Neural cell (in vitro differentiated cells): ENCODE results near the gene TTLL5. TPM values are rescaled to one million over a fixed set of nuclear protein-coding genes. Genes with fewer than 3 reads are reported as not detected.

ENCODE experiments used
- H2AFZ ChIP-seq: fragments of 200-600, 300-800 bp; sonication (generic), shearing (Covaris generic); 2 replicates; pipeline ENCODE4 v1.6.0; 2014; ENCODE audit warnings: low read depth, mild to moderate bottlenecking, antibody characterized with exemption, low read length, moderate library complexity
- H3F3A ChIP-seq: fragments of 200-600 bp; shearing (Covaris generic); 2 replicates; pipeline ENCODE4 v1.6.1; 2016; ENCODE audit warnings: mild to moderate bottlenecking, moderate library complexity, mixed read lengths, antibody characterized with exemption, low read length; ENCODE audit not compliant: insufficient read depth, poor library complexity, severe bottlenecking
- H3K27ac ChIP-seq: fragments of 200-600, 300-800 bp; sonication (generic), shearing (Covaris generic); 2 replicates; pipeline ENCODE4 v1.5.1; 2014; ENCODE audit warnings: mild to moderate bottlenecking, low read length, moderate library complexity
- H3K27me3 ChIP-seq: fragments of 300-800, 200-600 bp; sonication (generic), shearing (Covaris generic); 2 replicates; pipeline ENCODE4 v1.6.0; 2014; ENCODE audit warnings: mild to moderate bottlenecking, low read depth, low read length, moderate library complexity; ENCODE audit not compliant: insufficient read depth
- H3K36me3 ChIP-seq: fragments of 300-800, 200-600 bp; sonication (generic), shearing (Covaris generic); 2 replicates; pipeline ENCODE4 v1.5.1; 2014; ENCODE audit warnings: mild to moderate bottlenecking, antibody characterized with exemption, low read length, moderate library complexity; ENCODE audit not compliant: insufficient read depth
- H3K4me2 ChIP-seq: fragments of 300-800, 200-600 bp; sonication (generic), shearing (Covaris generic); 2 replicates; pipeline ENCODE4 v1.6.0; 2014; ENCODE audit warnings: mild to moderate bottlenecking, low read length
- H3K4me3 ChIP-seq: fragments of 300-800, 200-600 bp; sonication (generic), shearing (Covaris generic); 2 replicates; pipeline ENCODE4 v1.5.1; 2014; ENCODE audit warnings: mild to moderate bottlenecking, low read length, moderate library complexity
- H3K79me2 ChIP-seq: fragments of 200-600 bp; shearing (Covaris generic); replicated peaks from 2 replicates; pipeline ENCODE4 v1.6.0; 2014; ENCODE audit warnings: mild to moderate bottlenecking, low read length, moderate library complexity; ENCODE audit not compliant: insufficient read depth
- H3K9ac ChIP-seq: fragments of 300-800, 200-600 bp; sonication (generic), shearing (Covaris generic); 2 replicates; pipeline ENCODE4 v1.6.1; 2016; ENCODE audit warnings: mild to moderate bottlenecking, low read length, mixed read lengths
- H3K9me2 ChIP-seq: fragments of 200-600 bp; shearing (Covaris generic); 2 replicates; pipeline ENCODE4 v1.6.1; 2016; ENCODE audit warnings: mild to moderate bottlenecking, low read length, mixed read lengths; ENCODE audit not compliant: insufficient read depth
- H3K9me3 ChIP-seq: fragments of 200-600, 300-800 bp; sonication (generic), shearing (Covaris generic); 2 replicates; pipeline ENCODE4 v1.6.1; 2016; ENCODE audit warnings: mild to moderate bottlenecking, mixed run types, low read length, moderate library complexity, mixed read lengths
- H4K20me1 ChIP-seq: fragments of 200-600 bp; shearing (Covaris generic); 2 replicates; pipeline ENCODE4 v1.6.1; 2016; ENCODE audit warnings: mild to moderate bottlenecking, mixed run types; ENCODE audit not compliant: insufficient read depth
- EP300 ChIP-seq: fragments of 450-650 bp; conservative IDR thresholded peaks from 2 replicates; pipeline ENCODE4 v1.6.1; 2014; ENCODE audit warnings: antibody characterized with exemption, mild to moderate bottlenecking, moderate library complexity; ENCODE audit not compliant: poor library complexity, severe bottlenecking
- EZH2 ChIP-seq: fragments of 200-600, 300-800 bp; shearing (Covaris generic), sonication (generic); IDR thresholded peaks from 2 replicates; pipeline ENCODE4 v1.6.1; 2014; ENCODE audit warnings: antibody characterized with exemption, low read length, borderline replicate concordance, mild to moderate bottlenecking; ENCODE audit not compliant: insufficient read depth, poor library complexity, severe bottlenecking
- MXI1 ChIP-seq: fragments of 450-650 bp; conservative IDR thresholded peaks from 2 replicates; pipeline ENCODE4 v1.6.1; 2014; ENCODE audit warnings: antibody characterized with exemption, mild to moderate bottlenecking; ENCODE audit not compliant: poor library complexity, severe bottlenecking
- POLR2AphosphoS5 ChIP-seq: IDR thresholded peaks from 2 replicates; pipeline ENCODE4 v1.6.1; 2012
- RAD21 ChIP-seq: fragments of 450-650 bp; conservative IDR thresholded peaks from 2 replicates; pipeline ENCODE4 v1.6.1; 2014; ENCODE audit warnings: antibody characterized with exemption, mild to moderate bottlenecking, moderate library complexity
- SMC3 ChIP-seq: fragments of 450-650 bp; conservative IDR thresholded peaks from 2 replicates; pipeline ENCODE4 v1.6.1; 2014; ENCODE audit warnings: antibody characterized with exemption, mild to moderate bottlenecking, moderate library complexity; ENCODE audit not compliant: poor library complexity
- TAF1 ChIP-seq: IDR thresholded peaks from 2 replicates; pipeline ENCODE4 v1.6.1; 2012; ENCODE audit warnings: low read depth
- polyA plus RNA-seq: library from polyadenylated mRNA; depleted of rRNA; stranded (reverse); fragments of >200 nt; gene quantifications from 2 replicates; pipeline ENCODE4 v1.2.3, GENCODE V29; 2014
- TF ChIP-seq, protein P1 (sequence below): IDR thresholded peaks from 2 replicates; pipeline ENCODE4 v1.6.1; 2012; ENCODE audit warnings: borderline replicate concordance
- TF ChIP-seq, protein P2 (sequence below): fragments of 450-650 bp; IDR thresholded peaks from 2 replicates; pipeline ENCODE4 v1.5.1; 2014; ENCODE audit warnings: antibody characterized with exemption, mild to moderate bottlenecking, moderate library complexity; ENCODE audit not compliant: poor library complexity, severe bottlenecking

Gene TTLL5
- polyA plus RNA-seq, 1 donor from 2014 or later: 8.2 TPM

GRCh38 chr14:75939200-75939599 is 278.2 kb downstream of the TTLL5 start:
- TF ChIP-seq TAF1 (no peak), EP300 (no peak), EZH2 (no peak), SMC3 (no peak), RAD21 (no peak), MXI1 (no peak), POLR2AphosphoS5 (no peak)
- TF ChIP-seq, protein P1, sequence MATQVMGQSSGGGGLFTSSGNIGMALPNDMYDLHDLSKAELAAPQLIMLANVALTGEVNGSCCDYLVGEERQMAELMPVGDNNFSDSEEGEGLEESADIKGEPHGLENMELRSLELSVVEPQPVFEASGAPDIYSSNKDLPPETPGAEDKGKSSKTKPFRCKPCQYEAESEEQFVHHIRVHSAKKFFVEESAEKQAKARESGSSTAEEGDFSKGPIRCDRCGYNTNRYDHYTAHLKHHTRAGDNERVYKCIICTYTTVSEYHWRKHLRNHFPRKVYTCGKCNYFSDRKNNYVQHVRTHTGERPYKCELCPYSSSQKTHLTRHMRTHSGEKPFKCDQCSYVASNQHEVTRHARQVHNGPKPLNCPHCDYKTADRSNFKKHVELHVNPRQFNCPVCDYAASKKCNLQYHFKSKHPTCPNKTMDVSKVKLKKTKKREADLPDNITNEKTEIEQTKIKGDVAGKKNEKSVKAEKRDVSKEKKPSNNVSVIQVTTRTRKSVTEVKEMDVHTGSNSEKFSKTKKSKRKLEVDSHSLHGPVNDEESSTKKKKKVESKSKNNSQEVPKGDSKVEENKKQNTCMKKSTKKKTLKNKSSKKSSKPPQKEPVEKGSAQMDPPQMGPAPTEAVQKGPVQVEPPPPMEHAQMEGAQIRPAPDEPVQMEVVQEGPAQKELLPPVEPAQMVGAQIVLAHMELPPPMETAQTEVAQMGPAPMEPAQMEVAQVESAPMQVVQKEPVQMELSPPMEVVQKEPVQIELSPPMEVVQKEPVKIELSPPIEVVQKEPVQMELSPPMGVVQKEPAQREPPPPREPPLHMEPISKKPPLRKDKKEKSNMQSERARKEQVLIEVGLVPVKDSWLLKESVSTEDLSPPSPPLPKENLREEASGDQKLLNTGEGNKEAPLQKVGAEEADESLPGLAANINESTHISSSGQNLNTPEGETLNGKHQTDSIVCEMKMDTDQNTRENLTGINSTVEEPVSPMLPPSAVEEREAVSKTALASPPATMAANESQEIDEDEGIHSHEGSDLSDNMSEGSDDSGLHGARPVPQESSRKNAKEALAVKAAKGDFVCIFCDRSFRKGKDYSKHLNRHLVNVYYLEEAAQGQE: no peak
- TF ChIP-seq, protein P2, sequence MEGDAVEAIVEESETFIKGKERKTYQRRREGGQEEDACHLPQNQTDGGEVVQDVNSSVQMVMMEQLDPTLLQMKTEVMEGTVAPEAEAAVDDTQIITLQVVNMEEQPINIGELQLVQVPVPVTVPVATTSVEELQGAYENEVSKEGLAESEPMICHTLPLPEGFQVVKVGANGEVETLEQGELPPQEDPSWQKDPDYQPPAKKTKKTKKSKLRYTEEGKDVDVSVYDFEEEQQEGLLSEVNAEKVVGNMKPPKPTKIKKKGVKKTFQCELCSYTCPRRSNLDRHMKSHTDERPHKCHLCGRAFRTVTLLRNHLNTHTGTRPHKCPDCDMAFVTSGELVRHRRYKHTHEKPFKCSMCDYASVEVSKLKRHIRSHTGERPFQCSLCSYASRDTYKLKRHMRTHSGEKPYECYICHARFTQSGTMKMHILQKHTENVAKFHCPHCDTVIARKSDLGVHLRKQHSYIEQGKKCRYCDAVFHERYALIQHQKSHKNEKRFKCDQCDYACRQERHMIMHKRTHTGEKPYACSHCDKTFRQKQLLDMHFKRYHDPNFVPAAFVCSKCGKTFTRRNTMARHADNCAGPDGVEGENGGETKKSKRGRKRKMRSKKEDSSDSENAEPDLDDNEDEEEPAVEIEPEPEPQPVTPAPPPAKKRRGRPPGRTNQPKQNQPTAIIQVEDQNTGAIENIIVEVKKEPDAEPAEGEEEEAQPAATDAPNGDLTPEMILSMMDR: no peak
- H3K79me2 ChIP-seq: no peaks in the 10 kb centered on the region
- H3F3A ChIP-seq: no peaks in the 10 kb centered on the region
- H3K4me2 ChIP-seq: no peak overlapping the region
- H3K9me3 ChIP-seq: no peaks in the 10 kb centered on the region
- no peak overlapping the region for H2AFZ ChIP-seq
- no peaks in the 10 kb centered on the region for H3K36me3 ChIP-seq
- H3K9ac ChIP-seq: no peak overlapping the region
- no peak overlapping the region for H3K4me3 ChIP-seq
- no peaks in the 10 kb centered on the region for H3K9me2 ChIP-seq
- H3K27ac ChIP-seq: no peak overlapping the region
- H3K27me3 ChIP-seq: no peaks in the 10 kb centered on the region
- H4K20me1 ChIP-seq: no peaks in the 10 kb centered on the region

- H3K27ac ChIP-seq: no peak overlapping the region
- H2AFZ ChIP-seq: no peak overlapping the region
- no peaks in the 10 kb centered on the region for H3K79me2 ChIP-seq
- H3K9me3 ChIP-seq: no peaks in the 10 kb centered on the region
- no peak overlapping the region for H3K9ac ChIP-seq
- H3K27me3 ChIP-seq: no peaks in the 10 kb centered on the region
- H4K20me1 ChIP-seq: no peaks in the 10 kb centered on the region
- H3F3A ChIP-seq: no peaks in the 10 kb centered on the region
- H3K4me2 ChIP-seq: no peak overlapping the region
- H3K36me3 ChIP-seq: no peaks in the 10 kb centered on the region
- no peaks in the 10 kb centered on the region for H3K9me2 ChIP-seq
- H3K4me3 ChIP-seq: no peak overlapping the region
- TF ChIP-seq MXI1: no peak
- TF ChIP-seq SMC3: no peak
- TF ChIP-seq RAD21: no peak
- no peak for TF ChIP-seq EP300
- TF ChIP-seq, protein P2: no peak
- TF ChIP-seq, protein P1: no peak
- TF ChIP-seq POLR2AphosphoS5: no peak
- TF ChIP-seq TAF1: no peak
- no peak for TF ChIP-seq EZH2
Measured at GRCh38 chr14:75941030-75941429, 280.0 kb downstream of the TTLL5 start.
